C4-2B (cell line): ENCODE results near the gene BTBD6.
"Not testable (repeated sequence)": the region's sequence is repeated elsewhere in the genome, so short reads cannot be mapped to it uniquely, and the experiment has no call there.

Source experiments
- H3K27ac ChIP-seq: fragments of 450-650 bp; 2 replicates; pipeline ENCODE4 v1.5.1; 2017
- ZFX ChIP-seq: fragments of 450-650 bp; IDR thresholded peaks from 2 replicates; pipeline ENCODE4 v1.6.1; 2017
- TF ChIP-seq, protein P1 (sequence below): fragments of 450-650 bp; conservative IDR thresholded peaks from 2 replicates; pipeline ENCODE4 v1.5.1; 2017; ENCODE audit warnings: mild to moderate bottlenecking

Gene BTBD6

DNA sequence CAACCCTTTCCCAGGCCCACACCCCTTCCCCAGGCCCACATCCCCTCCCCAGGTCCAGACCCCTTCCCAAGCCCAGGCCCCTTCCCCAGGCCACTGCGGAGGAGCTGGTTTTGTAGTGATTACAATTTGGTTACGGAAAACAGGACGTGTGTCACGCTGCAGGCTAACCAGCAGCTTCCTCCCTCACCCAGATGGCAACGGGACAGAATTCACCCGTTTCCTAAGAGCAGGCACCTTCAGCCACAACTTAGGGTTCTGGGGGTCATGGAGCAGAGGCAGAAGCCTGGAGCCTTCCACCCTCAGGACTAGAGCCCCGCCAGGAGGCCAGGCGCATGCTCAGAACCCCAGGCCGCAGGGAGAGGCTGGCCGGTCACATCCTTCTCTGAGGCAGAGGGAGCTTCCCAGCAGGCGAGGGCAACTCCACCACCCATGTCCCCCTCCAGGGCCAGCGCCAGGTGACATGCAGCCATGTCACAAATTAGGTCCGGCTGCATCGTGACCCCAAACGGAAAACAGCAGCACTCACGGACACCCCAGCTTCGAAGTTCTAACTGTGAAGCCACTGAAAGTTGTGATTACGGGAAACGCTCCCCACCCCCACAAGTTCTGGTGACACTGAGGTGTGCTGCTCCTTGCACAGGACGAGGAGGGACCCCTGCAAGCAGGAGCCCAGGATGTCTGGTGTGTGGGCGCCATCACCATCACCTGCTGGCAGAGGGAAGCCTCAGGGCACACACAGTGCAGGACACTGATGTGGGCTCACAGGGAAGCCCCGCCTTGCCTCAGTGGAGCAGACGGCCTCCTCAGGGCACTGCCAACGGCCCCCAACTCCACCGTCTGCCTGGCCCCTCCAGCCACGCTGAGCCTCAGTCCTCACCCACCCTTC is 44.7 kb downstream of the BTBD6 start:
- H3K27ac ChIP-seq: no peak overlapping the region
- TF ChIP-seq ZFX: no peak
- TF ChIP-seq, protein P1, sequence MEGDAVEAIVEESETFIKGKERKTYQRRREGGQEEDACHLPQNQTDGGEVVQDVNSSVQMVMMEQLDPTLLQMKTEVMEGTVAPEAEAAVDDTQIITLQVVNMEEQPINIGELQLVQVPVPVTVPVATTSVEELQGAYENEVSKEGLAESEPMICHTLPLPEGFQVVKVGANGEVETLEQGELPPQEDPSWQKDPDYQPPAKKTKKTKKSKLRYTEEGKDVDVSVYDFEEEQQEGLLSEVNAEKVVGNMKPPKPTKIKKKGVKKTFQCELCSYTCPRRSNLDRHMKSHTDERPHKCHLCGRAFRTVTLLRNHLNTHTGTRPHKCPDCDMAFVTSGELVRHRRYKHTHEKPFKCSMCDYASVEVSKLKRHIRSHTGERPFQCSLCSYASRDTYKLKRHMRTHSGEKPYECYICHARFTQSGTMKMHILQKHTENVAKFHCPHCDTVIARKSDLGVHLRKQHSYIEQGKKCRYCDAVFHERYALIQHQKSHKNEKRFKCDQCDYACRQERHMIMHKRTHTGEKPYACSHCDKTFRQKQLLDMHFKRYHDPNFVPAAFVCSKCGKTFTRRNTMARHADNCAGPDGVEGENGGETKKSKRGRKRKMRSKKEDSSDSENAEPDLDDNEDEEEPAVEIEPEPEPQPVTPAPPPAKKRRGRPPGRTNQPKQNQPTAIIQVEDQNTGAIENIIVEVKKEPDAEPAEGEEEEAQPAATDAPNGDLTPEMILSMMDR: no peak

DNA sequence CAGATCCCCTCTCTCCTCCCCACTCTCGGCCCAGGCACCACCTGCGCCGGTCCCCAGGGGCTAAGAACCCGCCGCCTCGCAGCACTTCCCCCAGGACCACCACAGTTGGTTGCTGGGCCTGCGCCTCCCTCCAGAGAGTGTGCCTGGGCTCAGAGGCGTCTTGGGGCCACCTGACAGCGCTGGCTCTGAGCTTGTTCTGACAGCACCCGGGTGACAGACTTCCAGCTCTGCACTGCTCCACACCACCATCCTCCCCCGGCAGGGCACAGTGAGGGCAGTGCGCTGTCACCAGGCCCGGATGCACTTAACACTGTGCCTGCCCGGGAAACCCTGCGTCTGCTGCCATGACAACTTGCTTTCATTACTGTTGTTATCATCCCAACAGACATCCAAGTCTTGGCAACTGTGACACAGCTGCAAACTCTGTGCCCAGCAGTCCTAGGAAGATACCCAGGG is 45.8 kb downstream of the BTBD6 start:
- H3K27ac ChIP-seq: no peak overlapping the region
- no peak for TF ChIP-seq ZFX
- TF ChIP-seq, protein P1: no peak

DNA sequence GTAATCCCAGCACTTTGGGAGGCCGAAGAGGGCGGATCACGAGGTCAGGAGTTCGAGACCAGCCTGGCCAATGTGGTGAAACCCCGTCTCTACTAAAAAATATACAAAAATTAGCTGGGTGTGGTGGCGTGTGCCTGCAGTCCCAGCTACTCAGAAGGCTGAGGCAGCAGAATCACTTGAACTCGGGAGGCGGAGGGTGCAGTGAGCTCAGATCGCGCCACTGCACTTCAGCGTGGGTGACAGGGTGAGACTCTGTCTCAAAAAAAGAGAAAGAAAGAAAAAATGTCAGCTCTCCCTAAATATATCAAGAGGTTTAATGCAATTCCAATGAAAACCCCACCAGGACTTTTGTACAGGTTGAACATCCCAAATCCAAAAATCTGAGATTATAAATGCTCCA is 49.0 kb downstream of the BTBD6 start:
- not testable (repeated sequence) for H3K27ac ChIP-seq

DNA sequence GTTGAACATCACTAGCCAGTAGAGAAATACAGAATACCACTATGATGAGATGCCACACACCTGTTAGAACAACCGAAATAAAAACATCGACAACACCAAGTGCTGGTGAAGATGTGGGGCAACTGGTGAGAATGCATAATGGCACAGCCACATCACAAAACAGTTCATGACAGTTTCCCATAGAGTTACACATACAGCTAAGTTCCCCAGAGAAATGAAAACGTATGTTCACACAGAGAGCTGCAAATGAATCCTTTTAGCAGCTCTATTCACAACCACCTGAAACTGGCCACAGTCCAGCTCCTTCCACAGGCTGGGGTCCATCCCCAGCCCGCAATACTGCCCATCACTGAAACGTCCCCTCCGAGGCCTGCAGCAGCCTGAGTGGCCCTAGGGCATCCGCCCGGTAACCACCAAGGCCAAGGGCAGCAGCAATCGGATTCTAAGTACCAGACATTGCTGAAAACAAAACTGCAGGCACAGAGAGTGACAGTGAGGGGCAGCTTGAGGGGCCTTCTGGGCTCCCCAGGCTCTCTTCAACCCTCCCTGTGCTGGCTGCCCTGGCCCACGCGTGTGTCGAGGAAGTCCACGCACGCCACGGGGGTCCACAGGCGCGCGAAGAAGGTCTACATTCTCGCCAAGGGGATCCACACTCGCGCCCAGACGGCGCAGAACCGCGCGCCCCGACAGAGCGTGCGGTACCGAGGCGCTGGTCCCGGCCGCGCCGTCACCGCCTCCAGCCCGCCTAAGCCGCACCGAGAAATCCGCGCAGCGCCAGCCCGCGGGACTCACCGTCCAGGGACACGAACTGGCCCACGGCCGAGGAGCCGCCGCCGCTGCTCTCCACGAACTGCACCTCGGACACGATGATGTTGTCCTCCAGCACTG is 51.6 kb downstream of the BTBD6 start:
- TF ChIP-seq ZFX: no peak
- TF ChIP-seq, protein P1: no peak
- peak overlapping the region; percentile 84 for H3K27ac ChIP-seq
